MV-4-11 (cell line): ENCODE measurements around the gene PROC.

ENCODE experiments used
- DNase-seq: peaks from one replicate; lab custom pipeline; 2025; lab: John Stamatoyannopoulos, UW

Gene PROC

GRCh38 chr2:127418300-127419111 lies at the start of gene PROC:
Gene PROC (plus strand): TSS chr2:127418427. CDS start chr2:127419943, 1,516 bp downstream.
- DNase-seq, result no peak

- DNase-seq, result no peak
Measured at GRCh38 chr2:127370010-127370409, 48.2 kb upstream of the PROC start.

- DNase-seq, result no peak
Measured at GRCh38 chr2:127371037-127371436, 47.2 kb upstream of the PROC start.

GRCh38 chr2:127373362-127374083 lies 44.7 kb upstream of the PROC start:
- DNase-seq, result no peak

- no peak for DNase-seq
Measured at GRCh38 chr2:127376257-127376656, 42.0 kb upstream of the PROC start.

GRCh38 chr2:127377262-127377661 lies 41.0 kb upstream of the PROC start:
- no peak for DNase-seq

- DNase-seq, result no peak
Measured at GRCh38 chr2:127378720-127379119, 39.5 kb upstream of the PROC start.

GRCh38 chr2:127379712-127380355 lies 38.4 kb upstream of the PROC start:
- DNase-seq, result no peak

- DNase-seq, result no peak
Measured at GRCh38 chr2:127381762-127382161, 36.5 kb upstream of the PROC start.

- DNase-seq, result no peak
Measured at GRCh38 chr2:127382831-127383230, 35.4 kb upstream of the PROC start.

- DNase-seq, result no peak
Measured at GRCh38 chr2:127384529-127384928, 33.7 kb upstream of the PROC start.

- peak; percentile 49 for DNase-seq
Measured at GRCh38 chr2:127386246-127386645, 32.0 kb upstream of the PROC start.

GRCh38 chr2:127386764-127387654 lies 31.2 kb upstream of the PROC start:
- peak; percentile 77 for DNase-seq

GRCh38 chr2:127387655-127388422 lies 30.4 kb upstream of the PROC start, which contains the start of gene MAP3K2:
Gene MAP3K2 (minus strand): TSS chr2:127387975. CDS start chr2:127343129, 44,846 bp downstream.
- peak; percentile 85 for DNase-seq

GRCh38 chr2:127388423-127389164 lies 29.6 kb upstream of the PROC start:
- peak; percentile 34 for DNase-seq

- DNase-seq, result peak; percentile 71
Measured at GRCh38 chr2:127389778-127390435, 28.3 kb upstream of the PROC start.

- peak; percentile 12 for DNase-seq
Measured at GRCh38 chr2:127392133-127392827, 25.9 kb upstream of the PROC start.

GRCh38 chr2:127392828-127393578 lies 25.2 kb upstream of the PROC start:
- no peak for DNase-seq
